ENCODE results near the gene ECM1.

DNA sequence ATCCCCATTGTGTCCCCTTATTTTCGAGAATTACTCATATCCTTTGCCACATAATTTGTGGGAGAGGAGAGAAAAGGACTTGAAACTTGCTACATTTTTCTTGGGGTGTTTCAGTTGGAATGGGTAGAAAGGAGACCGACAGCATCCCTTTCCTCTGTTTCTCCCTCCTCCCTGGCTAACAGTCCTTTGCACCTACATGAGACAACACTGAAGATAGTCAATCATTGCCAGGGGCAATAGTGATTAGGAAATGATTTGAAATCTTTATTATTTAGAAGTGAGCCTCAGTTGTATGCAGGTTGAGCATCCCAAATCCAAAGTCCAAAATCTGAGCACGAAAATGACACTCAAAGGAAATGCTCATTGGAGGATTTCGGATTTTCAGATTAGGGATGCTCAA is 28.5 kb upstream of the ECM1 start:
- TF ChIP-seq, protein P1, sequence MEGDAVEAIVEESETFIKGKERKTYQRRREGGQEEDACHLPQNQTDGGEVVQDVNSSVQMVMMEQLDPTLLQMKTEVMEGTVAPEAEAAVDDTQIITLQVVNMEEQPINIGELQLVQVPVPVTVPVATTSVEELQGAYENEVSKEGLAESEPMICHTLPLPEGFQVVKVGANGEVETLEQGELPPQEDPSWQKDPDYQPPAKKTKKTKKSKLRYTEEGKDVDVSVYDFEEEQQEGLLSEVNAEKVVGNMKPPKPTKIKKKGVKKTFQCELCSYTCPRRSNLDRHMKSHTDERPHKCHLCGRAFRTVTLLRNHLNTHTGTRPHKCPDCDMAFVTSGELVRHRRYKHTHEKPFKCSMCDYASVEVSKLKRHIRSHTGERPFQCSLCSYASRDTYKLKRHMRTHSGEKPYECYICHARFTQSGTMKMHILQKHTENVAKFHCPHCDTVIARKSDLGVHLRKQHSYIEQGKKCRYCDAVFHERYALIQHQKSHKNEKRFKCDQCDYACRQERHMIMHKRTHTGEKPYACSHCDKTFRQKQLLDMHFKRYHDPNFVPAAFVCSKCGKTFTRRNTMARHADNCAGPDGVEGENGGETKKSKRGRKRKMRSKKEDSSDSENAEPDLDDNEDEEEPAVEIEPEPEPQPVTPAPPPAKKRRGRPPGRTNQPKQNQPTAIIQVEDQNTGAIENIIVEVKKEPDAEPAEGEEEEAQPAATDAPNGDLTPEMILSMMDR (IDR thresholded peaks at IDR 0.05; ENCODE audit: low read length) = no peak
- TF ChIP-seq EZH2 (optimal IDR thresholded peaks at IDR 0.05; ENCODE audit: low read depth, low read length) = no peak

Measured in MM.1S (cell line).